ENCODE results near the gene TNFRSF25.
"Not testable (repeated sequence)": the region's sequence is repeated elsewhere in the genome, so short reads cannot be mapped to it uniquely, and the experiment has no call there.

GRCh38 chr1:6429660-6430411 is 36.1 kb downstream of the TNFRSF25 start:
- not testable (repeated sequence) for TF ChIP-seq CTCF (IDR thresholded peaks at IDR 0.05; ENCODE audit: control extremely low read depth in 1 of 3, insufficient read depth in 1 of 3, low read depth in 1 of 3, low read length in 3 of 3); BCL11A (IDR thresholded peaks at IDR 0.05; ENCODE audit: low read depth in 2 of 2, low read length in 2 of 2); EGR1 (IDR thresholded peaks at IDR 0.05; ENCODE audit: borderline replicate concordance, low read depth, low read length); POLR2AphosphoS5 (IDR thresholded peaks at IDR 0.05; ENCODE audit: low read depth, low read length); SUZ12 (IDR thresholded peaks at IDR 0.05; ENCODE audit: low read length); EZH2 (IDR thresholded peaks at IDR 0.05; ENCODE audit: low read depth, low read length, severe bottlenecking); GABPA (IDR thresholded peaks at IDR 0.05; ENCODE audit: borderline replicate concordance, insufficient read depth, low read length); SIRT6 (IDR thresholded peaks at IDR 0.05; ENCODE audit: low read length); POLR2A (IDR thresholded peaks at IDR 0.05; ENCODE audit: control extremely low read depth in 1 of 2, low read depth in 2 of 2, low read length in 2 of 2); RFX5 (IDR thresholded peaks at IDR 0.05; ENCODE audit: borderline replicate concordance, low read depth, low read length); YY1 (IDR thresholded peaks at IDR 0.05; ENCODE audit: low read depth, low read length)

All from H1 (cell line).